ENCODE measurements around the gene CTXN1.

DNA sequence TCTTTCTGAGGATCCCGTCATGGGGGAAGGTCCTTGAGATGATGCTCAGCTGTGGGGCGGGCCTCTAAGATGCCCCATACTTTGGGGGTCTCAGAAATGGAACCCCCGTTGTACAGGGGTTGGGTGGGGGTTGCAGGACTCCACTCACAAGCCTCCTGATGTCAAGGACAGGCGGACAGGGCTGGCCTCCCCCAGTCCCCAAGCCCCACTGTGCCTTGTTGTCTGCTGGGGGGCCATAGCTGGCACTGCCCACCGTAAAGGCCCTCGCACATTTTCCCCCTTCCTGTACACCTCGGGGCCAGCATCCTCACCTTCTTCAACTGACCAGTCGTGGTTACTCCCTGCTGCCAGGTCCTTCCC is 3.1 kb downstream of the CTXN1 start:
- TF ChIP-seq, protein P1, sequence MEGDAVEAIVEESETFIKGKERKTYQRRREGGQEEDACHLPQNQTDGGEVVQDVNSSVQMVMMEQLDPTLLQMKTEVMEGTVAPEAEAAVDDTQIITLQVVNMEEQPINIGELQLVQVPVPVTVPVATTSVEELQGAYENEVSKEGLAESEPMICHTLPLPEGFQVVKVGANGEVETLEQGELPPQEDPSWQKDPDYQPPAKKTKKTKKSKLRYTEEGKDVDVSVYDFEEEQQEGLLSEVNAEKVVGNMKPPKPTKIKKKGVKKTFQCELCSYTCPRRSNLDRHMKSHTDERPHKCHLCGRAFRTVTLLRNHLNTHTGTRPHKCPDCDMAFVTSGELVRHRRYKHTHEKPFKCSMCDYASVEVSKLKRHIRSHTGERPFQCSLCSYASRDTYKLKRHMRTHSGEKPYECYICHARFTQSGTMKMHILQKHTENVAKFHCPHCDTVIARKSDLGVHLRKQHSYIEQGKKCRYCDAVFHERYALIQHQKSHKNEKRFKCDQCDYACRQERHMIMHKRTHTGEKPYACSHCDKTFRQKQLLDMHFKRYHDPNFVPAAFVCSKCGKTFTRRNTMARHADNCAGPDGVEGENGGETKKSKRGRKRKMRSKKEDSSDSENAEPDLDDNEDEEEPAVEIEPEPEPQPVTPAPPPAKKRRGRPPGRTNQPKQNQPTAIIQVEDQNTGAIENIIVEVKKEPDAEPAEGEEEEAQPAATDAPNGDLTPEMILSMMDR (IDR thresholded peaks at IDR 0.05) = no peak
- TF ChIP-seq POLR2A (IDR thresholded peaks at IDR 0.05) (no peak), POLR2AphosphoS5 (IDR thresholded peaks at IDR 0.05) (no peak), EP300 (IDR thresholded peaks at IDR 0.05; ENCODE audit: low read depth) (no peak)

Data from transverse colon (tissue), 4 donors.